ENCODE results near the gene RGS11.

Gene RGS11

GRCh38 chr16:265711-266110, 10.0 kb downstream of the RGS11 start:
- no peak overlapping the region for H3K4me3 ChIP-seq (ENCODE audit: low read depth, low read length)
- no peak for TF ChIP-seq CTCF (IDR thresholded peaks at IDR 0.05; ENCODE audit: borderline replicate concordance, insufficient read depth, low read depth, low read length)

- no peak for TF ChIP-seq CTCF (IDR thresholded peaks at IDR 0.05; ENCODE audit: borderline replicate concordance, insufficient read depth, low read depth, low read length)
- no peak overlapping the region for H3K4me3 ChIP-seq (ENCODE audit: low read depth, low read length)
Measured at GRCh38 chr16:265002-265529, 10.7 kb downstream of the RGS11 start.

- no peak overlapping the region for H3K4me3 ChIP-seq (ENCODE audit: low read depth, low read length)
- no peak for TF ChIP-seq CTCF (IDR thresholded peaks at IDR 0.05; ENCODE audit: borderline replicate concordance, insufficient read depth, low read depth, low read length)
Measured at GRCh38 chr16:264440-264951, 11.2 kb downstream of the RGS11 start.

- no peak overlapping the region for H3K4me3 ChIP-seq (ENCODE audit: low read depth, low read length)
- TF ChIP-seq CTCF (IDR thresholded peaks at IDR 0.05; ENCODE audit: borderline replicate concordance, insufficient read depth, low read depth, low read length), result no peak
Measured at GRCh38 chr16:263944-264343, 11.8 kb downstream of the RGS11 start.

- no peak for TF ChIP-seq CTCF (IDR thresholded peaks at IDR 0.05; ENCODE audit: borderline replicate concordance, insufficient read depth, low read depth, low read length)
Measured at GRCh38 chr16:263182-263774, 12.5 kb downstream of the RGS11 start.

GRCh38 chr16:262121-262745, 13.5 kb downstream of the RGS11 start:
- no peak overlapping the region for H3K4me3 ChIP-seq (ENCODE audit: low read depth, low read length)
- no peak for TF ChIP-seq CTCF (IDR thresholded peaks at IDR 0.05; ENCODE audit: borderline replicate concordance, insufficient read depth, low read depth, low read length)

More at GRCh38 chr16:263182-263774, 12.5 kb downstream of the RGS11 start:
- no peak overlapping the region for H3K4me3 ChIP-seq (ENCODE audit: low read depth, low read length)

All from GM12875 (cell line).